GM19372 (cell line): ENCODE data around the gene HIBADH.
"Not testable (repeated sequence)": the region's sequence is repeated elsewhere in the genome, so short reads cannot be mapped to it uniquely, and the experiment has no call there.

Experiments used
- ATAC-seq: cut with Tn5 transposase; IDR thresholded peaks from one replicate; pipeline ENCODE4 v1.9.1; 2021; ENCODE audit warnings: mild to moderate bottlenecking, low read depth, moderate library complexity; ENCODE audit not compliant: unreplicated experiment

The HIBADH gene

GRCh38 chr7:27515933-27516332, 146.8 kb downstream of the HIBADH start:
- ATAC-seq: no peak

- ATAC-seq: no peak
Measured at GRCh38 chr7:27514861-27515260, 147.8 kb downstream of the HIBADH start.

GRCh38 chr7:27513885-27514284, 148.8 kb downstream of the HIBADH start:
- no peak for ATAC-seq

DNA sequence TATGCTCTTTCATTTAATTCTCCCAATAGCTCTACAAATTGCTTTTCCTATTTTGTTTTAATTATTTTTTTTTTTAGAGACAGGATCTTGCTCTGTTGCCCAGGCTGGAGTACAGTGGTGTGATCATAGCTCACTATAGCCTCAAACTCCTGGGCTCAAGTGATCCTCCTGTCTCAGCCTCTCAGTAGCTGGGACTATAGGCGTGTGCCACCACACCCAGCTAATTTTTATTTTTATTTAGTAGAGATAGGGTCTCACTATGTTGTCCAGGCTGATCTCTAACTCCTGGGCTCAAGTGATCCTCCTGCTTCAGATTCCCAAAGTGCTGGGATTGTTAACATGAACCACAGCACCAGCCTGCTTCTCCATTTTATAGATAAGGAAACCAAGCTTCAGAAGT, 151.3 kb downstream of the HIBADH start:
- ATAC-seq: not testable (repeated sequence)

DNA sequence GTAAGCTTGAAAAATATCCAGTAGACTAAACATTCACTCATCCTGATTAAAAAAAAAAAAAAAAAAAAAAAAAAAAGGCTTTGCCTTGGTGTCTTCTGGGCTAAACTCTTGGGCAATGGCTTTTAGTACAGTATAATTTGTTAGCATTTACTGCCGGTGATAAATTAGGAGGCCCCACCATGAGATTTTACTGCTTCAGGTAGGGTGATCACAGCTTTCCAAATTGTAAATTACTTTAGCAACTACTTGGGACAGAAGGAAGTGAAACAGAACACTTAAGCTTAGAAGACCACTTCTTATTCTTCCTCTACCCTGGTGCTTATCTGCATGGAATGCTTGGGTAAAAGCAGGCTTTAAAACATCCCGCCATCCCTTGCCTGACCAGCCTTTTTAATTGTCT, 152.1 kb downstream of the HIBADH start:
- ATAC-seq: no peak

GRCh38 chr7:27501879-27502278, 160.8 kb downstream of the HIBADH start:
- not testable (repeated sequence) for ATAC-seq

DNA sequence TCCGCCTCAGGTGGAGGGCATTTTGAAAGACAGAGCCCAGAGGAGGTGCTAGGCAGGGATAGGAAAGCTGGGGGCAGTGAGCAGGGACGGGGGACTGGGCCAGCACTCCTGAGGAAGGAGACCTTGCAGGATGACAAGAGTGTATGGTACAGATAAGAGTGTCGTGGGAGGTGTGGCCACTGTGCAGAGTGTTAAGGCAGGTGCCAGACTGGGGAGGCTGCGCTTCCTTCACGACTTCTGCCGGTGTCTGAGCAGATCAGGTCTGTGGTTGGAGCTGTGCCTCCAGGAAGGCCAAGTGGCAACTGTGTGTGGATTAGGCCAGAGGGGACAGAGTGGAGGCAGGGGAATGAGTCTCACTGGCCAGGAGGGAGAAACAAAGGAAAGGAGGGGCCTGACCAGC, 161.7 kb downstream of the HIBADH start:
- no peak for ATAC-seq

GRCh38 chr7:27492224-27492623, 170.5 kb downstream of the HIBADH start:
- no peak for ATAC-seq

DNA sequence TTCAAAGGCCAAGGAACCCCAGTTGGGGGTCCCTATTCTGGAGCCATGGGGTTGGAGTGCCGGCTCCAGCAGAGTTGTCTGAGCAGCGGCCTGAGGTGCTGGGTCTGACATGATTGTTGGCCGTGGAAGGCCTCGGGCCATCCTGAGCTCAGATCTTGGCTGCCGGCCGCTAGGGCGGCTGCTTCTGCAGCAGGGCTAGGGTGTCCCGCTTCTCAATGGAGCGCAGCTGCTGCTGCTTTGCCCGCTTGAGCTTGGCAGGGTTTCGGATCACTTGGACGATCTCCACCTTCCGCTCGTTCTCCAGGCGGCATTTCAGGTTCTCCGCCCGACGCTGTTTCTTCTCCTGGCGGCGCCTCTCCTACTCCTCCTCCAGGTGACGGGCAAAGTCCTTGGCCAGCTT, 171.1 kb downstream of the HIBADH start:
- no peak for ATAC-seq

DNA sequence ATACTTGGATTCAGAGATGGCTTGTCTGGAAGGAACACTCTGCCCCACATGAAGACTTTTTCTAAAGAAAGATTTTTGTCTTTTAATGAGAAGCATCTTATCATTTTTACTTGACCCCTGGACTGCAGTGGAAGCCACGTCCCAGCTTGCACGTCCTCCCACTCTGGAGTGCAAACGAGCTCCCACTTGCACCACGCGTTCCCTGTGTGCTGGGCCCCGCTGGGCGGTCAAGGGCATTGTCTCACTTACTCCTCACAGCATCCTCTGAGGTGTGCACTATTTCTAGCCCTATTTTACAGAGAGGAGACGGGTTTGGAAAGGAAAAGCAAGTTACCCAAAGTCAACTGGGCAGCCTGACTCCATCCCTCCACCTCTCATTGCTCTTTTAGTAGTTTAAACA, 175.2 kb downstream of the HIBADH start:
- ATAC-seq: no peak

GRCh38 chr7:27484451-27484850, 178.2 kb downstream of the HIBADH start:
- no peak for ATAC-seq

DNA sequence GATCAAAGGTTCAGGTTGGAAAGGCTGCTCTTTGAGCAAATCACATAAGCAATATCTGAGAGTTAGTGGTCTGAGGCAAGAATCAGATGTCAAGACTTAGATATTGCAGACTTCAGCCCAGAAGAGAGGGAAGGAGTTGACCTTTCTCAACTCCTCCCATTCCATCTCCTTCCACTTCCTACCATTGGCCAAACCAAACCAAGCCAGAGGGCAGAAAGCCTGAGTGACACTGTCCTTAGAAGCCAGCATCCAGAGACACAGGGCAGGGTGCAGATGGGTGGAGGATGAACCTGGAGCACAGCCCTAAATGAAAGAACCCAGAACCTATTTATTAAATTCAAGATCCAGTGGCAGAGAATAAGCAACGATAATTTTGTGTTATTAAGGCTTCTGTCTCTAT, 180.5 kb downstream of the HIBADH start:
- ATAC-seq: no peak

GRCh38 chr7:27478556-27478955, 184.1 kb downstream of the HIBADH start:
- no peak for ATAC-seq

GRCh38 chr7:27478084-27478483, 184.6 kb downstream of the HIBADH start:
- no peak for ATAC-seq

- ATAC-seq: no peak
Measured at GRCh38 chr7:27476493-27476892, 186.2 kb downstream of the HIBADH start.
